ENCODE data around the gene POU2F1. TPM values are rescaled to one million over a fixed set of nuclear protein-coding genes. Genes with fewer than 3 reads are reported as not detected.

The POU2F1 gene
- total and polyA plus RNA-seq, 2 donors (not counting 3 experiments of a cell fraction or from before 2014, with no cell fraction given): 6.0 to 12.9 TPM

GRCh38 chr1:167262836-167263235 is 42.1 kb downstream of the POU2F1 start:
- intact Hi-C loops (cut with micrococcal nuclease): no loop called here
- H3K79me2 ChIP-seq (ENCODE audit: control insufficient read depth, insufficient read depth, low read length): peaks cover 20% of the 10 kb centered on the region
- POLR2A ChIA-PET: no interaction called here

More at GRCh38 chr1:167262836-167263235, 42.1 kb downstream of the POU2F1 start:
- Histone ChIP-seq H3K9me3 (replicated peaks; ENCODE audit: control insufficient read depth, insufficient read depth, low read length) (no peaks in the 10 kb centered on the region), H3K9me1 (replicated peaks; ENCODE audit: control insufficient read depth, extremely low read depth, insufficient read depth, low read length) (no peaks in the 10 kb centered on the region), H3K9ac (replicated peaks; ENCODE audit: extremely low read depth, insufficient read depth, low read length) (no peak overlapping the region), H3K36me3 (ENCODE audit: control insufficient read depth in 2 of 2, extremely low read depth in 1 of 2, insufficient read depth in 2 of 2, low read length in 2 of 2) (no peaks in the 10 kb centered on the region), H3K4me3 (replicated peaks in 1 of 3; ENCODE audit: insufficient read depth in 1 of 3, low read depth in 1 of 3, low read length in 3 of 3) (no peak overlapping the region), H4K20me1 (replicated peaks; ENCODE audit: control insufficient read depth, extremely low read depth, insufficient read depth, low read length) (peaks cover 10% of the 10 kb centered on the region), H2AFZ (ENCODE audit: low read depth, low read length) (no peak overlapping the region), H3K4me1 (ENCODE audit: control insufficient read depth, extremely low read depth, insufficient read depth, low read length) (no peaks in the 10 kb centered on the region), H3K27me3 (ENCODE audit: control insufficient read depth in 2 of 2, insufficient read depth in 2 of 2, low read length in 2 of 2) (no peaks in the 10 kb centered on the region), H3K27ac (ENCODE audit: insufficient read depth, low read depth, low read length) (no peak overlapping the region), H3K4me2 (ENCODE audit: insufficient read depth, low read length) (no peak overlapping the region)
- CTCF ChIA-PET: interaction anchor here (1.0 to 1.6 kb wide), 4 partner anchors 9 to 353 kb away, joined by 3 to 7 read pairs (median 4); partner anchors contain the start of gene POU2F1
- no peak for FAIRE-seq
- no TSS peak for BruUV-seq (replicated peaks)
- TF ChIP-seq GATA2 (IDR thresholded peaks at IDR 0.05; ENCODE audit: insufficient read depth, insufficient read length, low read depth, low read length): no peak
- no peak for TF ChIP-seq CTCF (IDR thresholded peaks at IDR 0.05; ENCODE audit: extremely low read depth in 1 of 2, insufficient read depth in 1 of 2, low read depth in 1 of 2, low read length in 2 of 2)
- TF ChIP-seq MAX (IDR thresholded peaks at IDR 0.05; ENCODE audit: insufficient read depth, insufficient read length): no peak
- dilution Hi-C loops (cut with MboI; ENCODE audit: extremely low pct_ligation_motif_present, low sequenced_read_pairs): no loop called here
- no peak for DNase-seq (ENCODE audit: low read depth, low spot score)
